HL-60/S4 (cell line): ENCODE measurements around the gene TMEM123.

ENCODE experiments used
- in situ Hi-C: fragments of 300-500 bp; cut with MboI; formaldehyde crosslinking; loops from 2 replicates; pipeline ENCODE4 v1.14.3; 2022; ENCODE audit warnings: low sequenced_read_pairs

TMEM123 gene

GRCh38 chr11:102400603-102401002, 52.0 kb downstream of the TMEM123 start:
- in situ Hi-C loops: no loop called here

GRCh38 chr11:102399189-102399588, 53.4 kb downstream of the TMEM123 start:
- in situ Hi-C loops: loop anchor here (25.0 kb wide), 1 partner anchor 88 kb away; no protein-coding TSS in a partner anchor

GRCh38 chr11:102398297-102398696, 54.3 kb downstream of the TMEM123 start:
- in situ Hi-C loops: loop anchor here (25.0 kb wide), 1 partner anchor 89 kb away; no protein-coding TSS in a partner anchor

GRCh38 chr11:102396708-102397563, 55.6 kb downstream of the TMEM123 start:
- in situ Hi-C loops: loop anchor here (25.0 kb wide), 1 partner anchor 90 kb away; no protein-coding TSS in a partner anchor

- in situ Hi-C loops: loop anchor here (25.0 kb wide), 1 partner anchor 91 kb away; no protein-coding TSS in a partner anchor
Observed at GRCh38 chr11:102395720-102396393, 56.7 kb downstream of the TMEM123 start.

- in situ Hi-C loops: loop anchor here (25.0 kb wide), 1 partner anchor 94 kb away; no protein-coding TSS in a partner anchor
Observed at GRCh38 chr11:102393272-102393730, 59.3 kb downstream of the TMEM123 start.

GRCh38 chr11:102391549-102392237, 60.9 kb downstream of the TMEM123 start:
- in situ Hi-C loops: loop anchor here (25.0 kb wide), 1 partner anchor 96 kb away; no protein-coding TSS in a partner anchor

GRCh38 chr11:102390667-102391465, 61.7 kb downstream of the TMEM123 start:
- in situ Hi-C loops: loop anchor here (25.0 kb wide), 1 partner anchor 96 kb away; no protein-coding TSS in a partner anchor

- in situ Hi-C loops: loop anchor here (25.0 kb wide), 1 partner anchor 98 kb away; no protein-coding TSS in a partner anchor
Observed at GRCh38 chr11:102389253-102389652, 63.3 kb downstream of the TMEM123 start.

- in situ Hi-C loops: loop anchor here (25.0 kb wide), 1 partner anchor 100 kb away; no protein-coding TSS in a partner anchor
Observed at GRCh38 chr11:102387043-102387781, 65.4 kb downstream of the TMEM123 start.

- in situ Hi-C loops: loop anchor here (25.0 kb wide), 1 partner anchor 101 kb away; no protein-coding TSS in a partner anchor
Observed at GRCh38 chr11:102386136-102386734, 66.3 kb downstream of the TMEM123 start.

- in situ Hi-C loops: loop anchor here (25.0 kb wide), 1 partner anchor 102 kb away; no protein-coding TSS in a partner anchor
Observed at GRCh38 chr11:102385085-102386007, 67.2 kb downstream of the TMEM123 start.

GRCh38 chr11:102384419-102385079, 68.0 kb downstream of the TMEM123 start:
- in situ Hi-C loops: loop anchor here (25.0 kb wide), 1 partner anchor 103 kb away; no protein-coding TSS in a partner anchor

GRCh38 chr11:102383839-102384238, 68.7 kb downstream of the TMEM123 start:
- in situ Hi-C loops: loop anchor here (25.0 kb wide), 1 partner anchor 103 kb away; no protein-coding TSS in a partner anchor

GRCh38 chr11:102382384-102382783, 70.2 kb downstream of the TMEM123 start:
- in situ Hi-C loops: loop anchor here (25.0 kb wide), 1 partner anchor 105 kb away; no protein-coding TSS in a partner anchor

GRCh38 chr11:102378818-102379217, 73.7 kb downstream of the TMEM123 start:
- in situ Hi-C loops: loop anchor here (25.0 kb wide), 1 partner anchor 108 kb away; no protein-coding TSS in a partner anchor

GRCh38 chr11:102377891-102378290, 74.7 kb downstream of the TMEM123 start:
- in situ Hi-C loops: loop anchor here (25.0 kb wide), 1 partner anchor 109 kb away; no protein-coding TSS in a partner anchor
